ENCODE results near the gene SAMD9L. TPM values are rescaled to one million over a fixed set of nuclear protein-coding genes. Genes with fewer than 3 reads are reported as not detected.

The SAMD9L gene
- 10 to 100 TPM in 2 of 4 donors, 1 to 10 TPM in 2; 8.1 to 17.4 (median 10.7) TPM for total RNA-seq

DNA sequence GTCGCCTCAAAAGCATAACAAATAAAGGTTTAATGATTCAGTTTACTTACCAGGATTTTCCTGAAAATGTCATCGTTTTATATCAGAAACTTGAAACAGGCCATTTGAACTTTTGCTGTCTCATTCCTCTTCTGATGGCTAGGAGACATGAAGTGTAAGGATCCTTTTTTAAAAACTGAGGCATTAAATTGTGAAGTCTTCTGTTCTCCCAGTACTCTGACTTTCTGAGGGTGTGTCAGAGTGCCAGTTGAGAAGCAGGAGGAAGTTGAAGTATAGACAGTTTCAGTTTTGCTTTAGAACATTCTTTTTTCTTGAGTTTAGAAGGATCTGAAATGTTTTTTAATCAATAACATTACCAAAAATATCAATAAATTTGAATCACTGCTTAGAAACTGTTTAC lies at the start of gene SAMD9L:
TSS of gene SAMD9L (minus strand) at position 242 of the 400 bp plus-strand sequence. CDS start 12,414 bp downstream, outside the sequence.
- Histone ChIP-seq H3K27ac (peak within 1 kb of the TSS in 1 of 3 donors; percentile 42), H3K27me3 (no peaks in the 10 kb centered on the region), H3K36me3 (peaks cover 0 to 4% of the 10 kb centered on the region in 2 donors), H3K9me3 (no peaks in the 10 kb centered on the region), H3K4me3 (replicated peaks in 1 of 3) (peak within 1 kb of the TSS in 2 of 3 donors; percentile 13 to 48), H3K4me1 (peaks cover 0 to 4% of the 10 kb centered on the region in 2 donors)
- WGBS, 2 donors = 31 to 55% methylated on average over 2 of the region's 2 CpGs
- DNase-seq = peak in 1 of 2 donors; percentile 7
- intact Hi-C loops (cut with DNase I) = no loop called here
- TF ChIP-seq POLR2A (IDR thresholded peaks at IDR 0.05) = no peak
- TF ChIP-seq, protein P1, sequence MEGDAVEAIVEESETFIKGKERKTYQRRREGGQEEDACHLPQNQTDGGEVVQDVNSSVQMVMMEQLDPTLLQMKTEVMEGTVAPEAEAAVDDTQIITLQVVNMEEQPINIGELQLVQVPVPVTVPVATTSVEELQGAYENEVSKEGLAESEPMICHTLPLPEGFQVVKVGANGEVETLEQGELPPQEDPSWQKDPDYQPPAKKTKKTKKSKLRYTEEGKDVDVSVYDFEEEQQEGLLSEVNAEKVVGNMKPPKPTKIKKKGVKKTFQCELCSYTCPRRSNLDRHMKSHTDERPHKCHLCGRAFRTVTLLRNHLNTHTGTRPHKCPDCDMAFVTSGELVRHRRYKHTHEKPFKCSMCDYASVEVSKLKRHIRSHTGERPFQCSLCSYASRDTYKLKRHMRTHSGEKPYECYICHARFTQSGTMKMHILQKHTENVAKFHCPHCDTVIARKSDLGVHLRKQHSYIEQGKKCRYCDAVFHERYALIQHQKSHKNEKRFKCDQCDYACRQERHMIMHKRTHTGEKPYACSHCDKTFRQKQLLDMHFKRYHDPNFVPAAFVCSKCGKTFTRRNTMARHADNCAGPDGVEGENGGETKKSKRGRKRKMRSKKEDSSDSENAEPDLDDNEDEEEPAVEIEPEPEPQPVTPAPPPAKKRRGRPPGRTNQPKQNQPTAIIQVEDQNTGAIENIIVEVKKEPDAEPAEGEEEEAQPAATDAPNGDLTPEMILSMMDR (IDR thresholded peaks at IDR 0.05) = no peak

DNA sequence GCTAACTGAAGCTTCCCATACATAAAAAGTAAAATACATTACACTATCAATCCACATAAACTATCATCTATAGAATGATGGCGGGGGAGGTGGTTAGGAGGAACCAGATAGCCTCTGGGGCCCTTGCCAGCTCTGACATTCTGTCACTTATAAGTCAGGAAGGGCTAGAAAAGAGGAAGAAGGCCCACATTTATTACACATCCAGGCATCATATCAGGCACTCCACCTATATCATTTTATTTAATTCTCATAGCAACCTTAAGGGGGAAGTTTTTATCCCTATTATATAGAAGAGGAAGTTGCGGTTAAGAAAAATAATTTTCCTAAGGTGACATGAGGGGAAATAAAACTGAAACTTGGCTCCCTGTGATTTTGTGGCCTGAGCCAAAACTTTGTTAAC lies 48.2 kb upstream of the SAMD9L start:
- no peaks in the 10 kb centered on the region for H3K36me3 ChIP-seq
- no peak overlapping the region for H3K27ac ChIP-seq
- DNase-seq = no peak
- intact Hi-C loops (cut with DNase I) = no loop called here
- H3K27me3 ChIP-seq = no peaks in the 10 kb centered on the region
- H3K9me3 ChIP-seq = no peaks in the 10 kb centered on the region
- H3K4me1 ChIP-seq = no peaks in the 10 kb centered on the region
- no peak for TF ChIP-seq POLR2A (IDR thresholded peaks at IDR 0.05)
- TF ChIP-seq, protein P1 (IDR thresholded peaks at IDR 0.05) = no peak
- H3K4me3 ChIP-seq (replicated peaks in 1 of 3) = no peak overlapping the region
- WGBS, 2 donors = 81 to 84% methylated on average over 2 of the region's 2 CpGs

DNA sequence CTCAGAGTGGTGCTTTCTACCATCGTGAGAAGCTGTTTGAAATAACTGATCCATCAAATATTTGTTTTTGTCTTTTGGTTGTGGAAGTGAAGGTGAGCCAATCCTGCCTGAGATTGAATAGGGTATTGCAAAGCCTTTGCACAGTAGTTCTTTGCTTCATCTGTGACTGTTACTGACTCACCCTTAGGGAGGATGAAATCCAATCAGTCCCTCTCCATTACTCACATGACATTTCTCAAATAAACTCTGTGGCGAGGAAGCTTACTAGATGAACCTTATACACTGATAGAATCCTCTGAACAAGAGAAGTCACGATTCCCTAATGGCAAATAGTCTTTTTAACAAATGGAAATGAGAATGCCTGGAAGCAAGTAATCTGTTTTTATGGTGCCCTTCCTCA lies 46.2 kb upstream of the SAMD9L start:
- H3K4me1 ChIP-seq = no peaks in the 10 kb centered on the region
- DNase-seq = no peak
- H3K27ac ChIP-seq = no peak overlapping the region
- H3K9me3 ChIP-seq = no peaks in the 10 kb centered on the region
- intact Hi-C loops (cut with DNase I) = no loop called here
- WGBS, 2 donors = 57 to 59% methylated on average over 3 of the region's 3 CpGs
- H3K27me3 ChIP-seq = no peaks in the 10 kb centered on the region
- no peak overlapping the region for H3K4me3 ChIP-seq (replicated peaks in 1 of 3)
- TF ChIP-seq, protein P1 (IDR thresholded peaks at IDR 0.05) = no peak
- TF ChIP-seq POLR2A (IDR thresholded peaks at IDR 0.05) = no peak
- H3K36me3 ChIP-seq = no peaks in the 10 kb centered on the region

DNA sequence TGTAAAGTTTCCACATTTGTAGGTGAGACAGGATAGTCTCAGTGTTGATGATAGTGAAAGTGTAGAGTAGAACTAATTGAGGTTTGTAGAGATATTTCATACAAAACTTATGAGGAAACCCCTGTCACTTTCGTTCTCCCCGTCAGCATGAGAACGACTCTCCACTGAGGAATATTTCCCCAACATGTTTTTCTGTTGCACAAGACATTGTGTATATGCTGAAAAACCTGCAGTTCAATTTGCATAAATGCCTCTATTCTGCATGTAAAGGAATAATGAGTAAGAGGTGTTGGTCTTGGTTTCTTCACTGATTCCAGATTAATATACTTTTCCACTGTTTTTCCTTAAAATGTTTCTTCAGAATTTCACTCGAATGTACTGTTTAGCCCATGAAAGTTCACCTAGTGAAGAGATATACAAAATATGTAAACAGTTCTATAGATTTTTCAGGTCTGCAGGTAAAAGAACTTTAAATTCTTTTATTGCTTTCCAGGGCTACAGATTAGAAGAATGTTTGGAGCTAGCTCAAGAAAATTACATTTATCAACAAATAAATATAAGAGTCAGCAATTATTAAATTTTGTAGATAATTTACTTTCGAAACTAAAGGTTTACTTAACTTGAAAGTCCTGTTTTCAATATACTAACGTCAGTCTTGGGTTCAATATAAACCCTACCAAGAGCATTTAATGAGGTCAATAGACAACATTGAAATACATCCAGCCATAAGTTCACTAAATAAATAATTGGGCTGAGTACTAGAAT lies 40.9 kb upstream of the SAMD9L start:
- Histone ChIP-seq H3K36me3 (no peaks in the 10 kb centered on the region), H3K27ac (no peak overlapping the region), H3K4me3 (replicated peaks in 1 of 3) (no peak overlapping the region), H3K27me3 (no peaks in the 10 kb centered on the region), H3K4me1 (no peaks in the 10 kb centered on the region), H3K9me3 (no peaks in the 10 kb centered on the region)
- DNase-seq = no peak
- TF ChIP-seq, protein P1 (IDR thresholded peaks at IDR 0.05) = no peak
- no peak for TF ChIP-seq POLR2A (IDR thresholded peaks at IDR 0.05)
- WGBS, 2 donors = 77 to 80% methylated on average over 6 of the region's 6 CpGs
- intact Hi-C loops (cut with DNase I) = no loop called here

DNA sequence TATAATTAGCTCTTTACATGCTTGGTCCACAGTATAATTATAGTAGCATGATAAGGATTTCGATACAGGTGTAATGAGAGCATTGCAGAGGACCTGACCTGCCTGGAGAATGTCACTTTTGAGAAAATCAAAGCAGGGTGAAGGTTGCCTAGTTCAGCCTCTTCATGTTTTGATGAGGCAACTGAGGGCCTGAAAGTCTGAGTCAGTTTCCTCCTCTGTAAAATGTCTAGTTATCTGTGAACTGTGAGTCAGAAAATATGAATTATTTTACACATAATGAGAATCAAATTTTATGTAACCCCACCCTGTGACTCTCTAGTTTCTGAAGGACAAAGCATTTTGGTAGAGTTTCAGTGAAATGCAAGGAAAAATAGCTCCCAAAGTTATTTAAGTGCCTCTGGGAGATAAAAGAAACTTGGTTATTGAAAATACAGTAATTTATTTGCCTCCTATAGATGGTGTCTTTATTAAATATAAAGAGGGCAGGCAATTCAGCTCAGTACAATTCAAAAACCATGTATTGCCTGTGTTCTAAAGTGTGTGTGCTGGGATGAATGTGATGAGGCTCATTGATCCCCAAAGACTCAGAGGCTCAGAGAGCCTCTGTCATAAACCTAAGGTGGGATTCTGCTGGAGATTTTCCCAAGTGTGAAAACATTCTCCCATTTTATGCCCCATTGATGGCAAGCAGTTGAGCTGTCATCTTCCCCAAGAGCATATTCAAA lies 37.3 kb upstream of the SAMD9L start:
- intact Hi-C loops (cut with DNase I) = no loop called here
- TF ChIP-seq, protein P1 (IDR thresholded peaks at IDR 0.05) = no peak
- no peak for TF ChIP-seq POLR2A (IDR thresholded peaks at IDR 0.05)
- H3K27ac ChIP-seq = no peak overlapping the region
- DNase-seq = no peak
- no peaks in the 10 kb centered on the region for H3K27me3 ChIP-seq
- H3K4me1 ChIP-seq = no peaks in the 10 kb centered on the region
- H3K9me3 ChIP-seq = no peaks in the 10 kb centered on the region
- H3K36me3 ChIP-seq = no peaks in the 10 kb centered on the region
- 46 to 68% methylated on average over 1 of the region's 1 CpG for WGBS, 2 donors
- no peak overlapping the region for H3K4me3 ChIP-seq (replicated peaks in 1 of 3)
